HL-60 (cell line): ENCODE measurements around the gene PIGQ.

ENCODE experiments used
- GABPA ChIP-seq: IDR thresholded peaks from 2 replicates; pipeline ENCODE4 v1.6.1; 2012; ENCODE audit warnings: low read depth
- POLR2AphosphoS5 ChIP-seq: IDR thresholded peaks from 2 replicates; pipeline ENCODE4 v1.6.1; 2012; ENCODE audit warnings: low read depth
- SPI1 ChIP-seq: IDR thresholded peaks from 2 replicates; pipeline ENCODE4 v1.6.1; 2012; ENCODE audit warnings: low read depth, mild to moderate bottlenecking, borderline replicate concordance
- TF ChIP-seq, protein P1 (sequence below): IDR thresholded peaks from 2 replicates; pipeline ENCODE4 v1.6.1; 2012; ENCODE audit warnings: low read depth; ENCODE audit not compliant: insufficient replicate concordance
- TF ChIP-seq, protein P2 (sequence below): IDR thresholded peaks from one replicate; pipeline ENCODE4 v1.5.1; 2011; ENCODE audit warnings: low read length, control low read depth, inconsistent platforms; ENCODE audit not compliant: insufficient read depth

DNA sequence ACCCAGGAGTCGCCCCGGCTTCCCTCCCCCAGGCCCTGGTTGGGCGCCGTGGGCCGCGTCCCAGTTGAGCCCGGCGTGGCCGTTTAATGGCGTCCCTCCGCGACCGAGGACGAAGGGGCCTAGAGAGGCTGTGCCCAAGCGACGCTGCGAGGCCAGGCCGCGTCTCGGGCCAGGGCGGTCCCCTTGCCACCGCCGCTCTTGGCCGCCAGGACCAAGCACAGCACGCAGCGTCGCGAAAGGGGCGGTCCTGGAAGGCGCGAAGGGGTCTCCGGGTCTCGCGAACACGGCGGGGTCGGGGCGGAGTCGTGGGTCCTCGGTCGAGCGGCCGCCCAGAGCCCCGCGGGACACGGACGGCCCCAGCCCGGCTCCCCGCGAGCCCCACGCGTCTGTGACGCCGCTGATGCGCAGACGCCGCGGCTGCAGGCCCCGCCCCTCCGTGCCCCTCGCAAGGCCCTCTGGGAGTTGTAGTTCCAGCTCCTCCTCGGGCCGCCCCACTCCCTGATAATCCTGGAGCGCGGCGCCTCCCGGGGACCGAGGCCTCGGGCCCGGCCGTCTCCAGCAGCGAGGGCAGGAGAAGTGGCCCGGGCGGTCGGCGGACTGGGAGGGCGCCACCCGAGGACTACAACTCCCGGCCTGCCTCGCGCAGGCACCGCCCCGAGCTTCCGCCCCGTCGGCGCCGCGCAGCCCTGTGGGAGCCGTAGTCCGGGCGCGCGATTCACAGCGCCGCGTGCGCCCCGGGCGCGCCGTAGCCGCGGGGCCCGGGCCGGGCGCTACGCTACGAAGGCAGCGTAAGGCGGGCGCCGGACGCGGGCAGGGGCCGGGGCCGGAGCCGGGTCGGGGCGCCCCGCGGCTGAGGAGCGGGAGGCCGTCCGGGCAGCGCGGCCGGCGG lies 42.5 kb upstream of the PIGQ start, which contains the start of gene CAPN15:
- TF ChIP-seq, protein P1, sequence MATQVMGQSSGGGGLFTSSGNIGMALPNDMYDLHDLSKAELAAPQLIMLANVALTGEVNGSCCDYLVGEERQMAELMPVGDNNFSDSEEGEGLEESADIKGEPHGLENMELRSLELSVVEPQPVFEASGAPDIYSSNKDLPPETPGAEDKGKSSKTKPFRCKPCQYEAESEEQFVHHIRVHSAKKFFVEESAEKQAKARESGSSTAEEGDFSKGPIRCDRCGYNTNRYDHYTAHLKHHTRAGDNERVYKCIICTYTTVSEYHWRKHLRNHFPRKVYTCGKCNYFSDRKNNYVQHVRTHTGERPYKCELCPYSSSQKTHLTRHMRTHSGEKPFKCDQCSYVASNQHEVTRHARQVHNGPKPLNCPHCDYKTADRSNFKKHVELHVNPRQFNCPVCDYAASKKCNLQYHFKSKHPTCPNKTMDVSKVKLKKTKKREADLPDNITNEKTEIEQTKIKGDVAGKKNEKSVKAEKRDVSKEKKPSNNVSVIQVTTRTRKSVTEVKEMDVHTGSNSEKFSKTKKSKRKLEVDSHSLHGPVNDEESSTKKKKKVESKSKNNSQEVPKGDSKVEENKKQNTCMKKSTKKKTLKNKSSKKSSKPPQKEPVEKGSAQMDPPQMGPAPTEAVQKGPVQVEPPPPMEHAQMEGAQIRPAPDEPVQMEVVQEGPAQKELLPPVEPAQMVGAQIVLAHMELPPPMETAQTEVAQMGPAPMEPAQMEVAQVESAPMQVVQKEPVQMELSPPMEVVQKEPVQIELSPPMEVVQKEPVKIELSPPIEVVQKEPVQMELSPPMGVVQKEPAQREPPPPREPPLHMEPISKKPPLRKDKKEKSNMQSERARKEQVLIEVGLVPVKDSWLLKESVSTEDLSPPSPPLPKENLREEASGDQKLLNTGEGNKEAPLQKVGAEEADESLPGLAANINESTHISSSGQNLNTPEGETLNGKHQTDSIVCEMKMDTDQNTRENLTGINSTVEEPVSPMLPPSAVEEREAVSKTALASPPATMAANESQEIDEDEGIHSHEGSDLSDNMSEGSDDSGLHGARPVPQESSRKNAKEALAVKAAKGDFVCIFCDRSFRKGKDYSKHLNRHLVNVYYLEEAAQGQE, result no peak
- TF ChIP-seq, protein P2, sequence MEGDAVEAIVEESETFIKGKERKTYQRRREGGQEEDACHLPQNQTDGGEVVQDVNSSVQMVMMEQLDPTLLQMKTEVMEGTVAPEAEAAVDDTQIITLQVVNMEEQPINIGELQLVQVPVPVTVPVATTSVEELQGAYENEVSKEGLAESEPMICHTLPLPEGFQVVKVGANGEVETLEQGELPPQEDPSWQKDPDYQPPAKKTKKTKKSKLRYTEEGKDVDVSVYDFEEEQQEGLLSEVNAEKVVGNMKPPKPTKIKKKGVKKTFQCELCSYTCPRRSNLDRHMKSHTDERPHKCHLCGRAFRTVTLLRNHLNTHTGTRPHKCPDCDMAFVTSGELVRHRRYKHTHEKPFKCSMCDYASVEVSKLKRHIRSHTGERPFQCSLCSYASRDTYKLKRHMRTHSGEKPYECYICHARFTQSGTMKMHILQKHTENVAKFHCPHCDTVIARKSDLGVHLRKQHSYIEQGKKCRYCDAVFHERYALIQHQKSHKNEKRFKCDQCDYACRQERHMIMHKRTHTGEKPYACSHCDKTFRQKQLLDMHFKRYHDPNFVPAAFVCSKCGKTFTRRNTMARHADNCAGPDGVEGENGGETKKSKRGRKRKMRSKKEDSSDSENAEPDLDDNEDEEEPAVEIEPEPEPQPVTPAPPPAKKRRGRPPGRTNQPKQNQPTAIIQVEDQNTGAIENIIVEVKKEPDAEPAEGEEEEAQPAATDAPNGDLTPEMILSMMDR, result no peak
- no peak for TF ChIP-seq POLR2AphosphoS5
- TF ChIP-seq GABPA, result peak; percentile 76
- peak; percentile 16; the same call in 1 of the 2 replicates for TF ChIP-seq SPI1
